Smooth muscle cell (in vitro differentiated cells): Measurements from ENCODE around the gene RBMXL3. TPM values are rescaled to one million over a fixed set of nuclear protein-coding genes. Genes with fewer than 3 reads are reported as not detected.

Source experiments
- DNase-seq: peaks from one replicate; lab custom pipeline; 2025; ENCODE audit not compliant: unreplicated experiment; lab: John Stamatoyannopoulos, UW
- H2AFZ ChIP-seq: fragments of 200-600 bp; sonication (generic); 2 replicates; pipeline ENCODE4 v1.6.0; 2016; ENCODE audit warnings: antibody characterized with exemption, low read depth, mild to moderate bottlenecking
- H3F3A ChIP-seq: fragments of 200-600 bp; sonication (generic); 2 replicates; pipeline ENCODE4 v1.6.0; 2017; ENCODE audit warnings: antibody characterized with exemption, low read depth
- H3K27ac ChIP-seq: fragments of 200-600 bp; sonication (generic); 2 replicates; pipeline ENCODE4 v1.5.1; 2016; ENCODE audit warnings: low read depth, mild to moderate bottlenecking
- H3K27me3 ChIP-seq: fragments of 200-600 bp; sonication (generic); 2 replicates; pipeline ENCODE4 v1.6.1; 2016; ENCODE audit warnings: low read depth, mild to moderate bottlenecking
- H3K36me3 ChIP-seq: fragments of 200-600 bp; sonication (generic); 2 replicates; pipeline ENCODE4 v1.5.1; 2016; ENCODE audit warnings: low read depth
- H3K4me1 ChIP-seq: fragments of 200-600 bp; sonication (generic); 2 replicates; pipeline ENCODE4 v1.5.1; 2016; ENCODE audit warnings: low read depth
- H3K4me2 ChIP-seq: fragments of 200-600 bp; sonication (generic); 2 replicates; pipeline ENCODE4 v1.6.0; 2016; ENCODE audit warnings: mild to moderate bottlenecking
- H3K4me3 ChIP-seq: fragments of 200-600 bp; sonication (generic); 2 replicates; pipeline ENCODE4 v1.5.1; 2016; ENCODE audit warnings: mild to moderate bottlenecking
- H3K79me2 ChIP-seq: fragments of 200-600 bp; sonication (generic); 2 replicates; pipeline ENCODE4 v1.6.0; 2016; ENCODE audit warnings: low read depth, mild to moderate bottlenecking
- H3K9ac ChIP-seq: fragments of 200-600 bp; sonication (generic); 2 replicates; pipeline ENCODE4 v1.6.0; 2016; ENCODE audit warnings: low read depth
- H3K9me3 ChIP-seq: fragments of 200-600 bp; sonication (generic); replicated peaks from 2 replicates; pipeline ENCODE4 v1.5.1; 2016; ENCODE audit warnings: low read depth
- H4K20me1 ChIP-seq: fragments of 200-600 bp; sonication (generic); 2 replicates; pipeline ENCODE4 v1.6.0; 2016; ENCODE audit warnings: low read depth
- WGBS: methylation state at CpG from one replicate; pipeline ENCODE4 v1.1.7; 2016; ENCODE audit warnings: low lambda C conversion rate; 5-methylcytosine and 5-hydroxymethylcytosine counted together
- polyA plus RNA-seq: library from polyadenylated mRNA; unstranded; fragments of >200 nt; fragmentation: Nextera tagmentation; extraction: Ambion mirVana; gene quantifications from 2 replicates; pipeline ENCODE4 v1.2.1, GENCODE V29; 2016
- total RNA-seq: library from RNA; depleted of rRNA; stranded (reverse); fragments of >200 nt; gene quantifications from 2 replicates; pipeline ENCODE4 v1.2.3, GENCODE V29; 2014
- TF ChIP-seq, protein P1 (sequence below): fragments of 200-600 bp; sonication (generic); IDR thresholded peaks from 2 replicates; pipeline ENCODE4 v1.5.1; 2017; ENCODE audit warnings: borderline replicate concordance, mild to moderate bottlenecking, antibody characterized with exemption; ENCODE audit not compliant: insufficient read depth, poor library complexity, severe bottlenecking

RBMXL3 gene
- total and polyA plus RNA-seq, 2 experiments from 2014 or later: not detected

DNA sequence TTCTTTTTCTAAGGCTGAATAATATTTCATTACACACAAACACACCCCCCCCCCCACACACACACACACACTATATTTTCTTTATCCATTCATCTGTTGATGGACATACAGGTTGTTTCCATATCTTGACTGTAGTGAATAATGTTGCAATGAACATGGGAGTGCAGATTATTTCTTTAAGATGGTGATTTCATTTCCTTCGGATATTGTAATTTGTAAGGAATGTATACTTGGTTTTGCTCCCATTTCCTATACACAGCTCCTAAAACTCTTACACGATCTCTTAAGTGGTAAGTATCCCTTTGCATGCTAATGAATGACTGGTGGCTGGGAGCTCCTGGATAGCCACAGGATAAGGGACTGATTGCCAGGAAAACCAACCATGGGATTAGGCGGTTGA is 14.7 kb upstream of the RBMXL3 start:
- Histone ChIP-seq H3K4me1 (no peaks in the 10 kb centered on the region), H2AFZ (no peak overlapping the region), H3K79me2 (no peaks in the 10 kb centered on the region), H3K27me3 (no peaks in the 10 kb centered on the region), H3K36me3 (no peaks in the 10 kb centered on the region), H3K27ac (no peak overlapping the region), H3K9ac (no peak overlapping the region), H4K20me1 (no peaks in the 10 kb centered on the region), H3K9me3 (no peaks in the 10 kb centered on the region), H3K4me3 (no peak overlapping the region), H3K4me2 (no peak overlapping the region), H3F3A (no peaks in the 10 kb centered on the region)
- 87% methylated on average over 3 of the region's 3 CpGs for WGBS
- TF ChIP-seq, protein P1, sequence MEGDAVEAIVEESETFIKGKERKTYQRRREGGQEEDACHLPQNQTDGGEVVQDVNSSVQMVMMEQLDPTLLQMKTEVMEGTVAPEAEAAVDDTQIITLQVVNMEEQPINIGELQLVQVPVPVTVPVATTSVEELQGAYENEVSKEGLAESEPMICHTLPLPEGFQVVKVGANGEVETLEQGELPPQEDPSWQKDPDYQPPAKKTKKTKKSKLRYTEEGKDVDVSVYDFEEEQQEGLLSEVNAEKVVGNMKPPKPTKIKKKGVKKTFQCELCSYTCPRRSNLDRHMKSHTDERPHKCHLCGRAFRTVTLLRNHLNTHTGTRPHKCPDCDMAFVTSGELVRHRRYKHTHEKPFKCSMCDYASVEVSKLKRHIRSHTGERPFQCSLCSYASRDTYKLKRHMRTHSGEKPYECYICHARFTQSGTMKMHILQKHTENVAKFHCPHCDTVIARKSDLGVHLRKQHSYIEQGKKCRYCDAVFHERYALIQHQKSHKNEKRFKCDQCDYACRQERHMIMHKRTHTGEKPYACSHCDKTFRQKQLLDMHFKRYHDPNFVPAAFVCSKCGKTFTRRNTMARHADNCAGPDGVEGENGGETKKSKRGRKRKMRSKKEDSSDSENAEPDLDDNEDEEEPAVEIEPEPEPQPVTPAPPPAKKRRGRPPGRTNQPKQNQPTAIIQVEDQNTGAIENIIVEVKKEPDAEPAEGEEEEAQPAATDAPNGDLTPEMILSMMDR: no peak
- DNase-seq: no peak

DNA sequence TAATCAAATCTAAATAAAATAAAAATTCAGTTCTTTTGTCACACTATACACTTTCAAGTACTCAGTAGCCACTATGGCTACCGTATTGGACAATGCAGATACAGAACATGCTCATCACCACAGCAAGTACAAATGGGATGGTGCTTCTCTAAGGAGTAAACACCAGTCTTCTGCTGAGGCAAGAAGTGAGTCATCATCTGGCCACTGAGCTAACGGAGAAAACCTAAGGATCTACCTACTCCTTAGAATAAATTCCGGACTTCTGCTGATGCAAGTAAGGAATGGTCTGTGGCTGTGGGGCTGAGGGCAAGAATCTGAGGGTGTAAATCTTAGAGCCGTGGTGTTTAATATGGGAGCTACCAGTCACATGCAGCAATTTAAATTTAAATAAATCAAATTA is 11.3 kb upstream of the RBMXL3 start:
- Histone ChIP-seq H3K4me3 (no peak overlapping the region), H3K27ac (no peak overlapping the region), H3K27me3 (no peaks in the 10 kb centered on the region), H3F3A (no peaks in the 10 kb centered on the region), H3K79me2 (no peaks in the 10 kb centered on the region), H4K20me1 (no peaks in the 10 kb centered on the region), H3K4me1 (no peaks in the 10 kb centered on the region), H3K36me3 (no peaks in the 10 kb centered on the region), H2AFZ (no peak overlapping the region), H3K4me2 (no peak overlapping the region), H3K9ac (no peak overlapping the region), H3K9me3 (no peaks in the 10 kb centered on the region)
- WGBS: 76% methylated on average over 4 of the region's 4 CpGs
- DNase-seq: no peak
- TF ChIP-seq, protein P1: no peak

- no peak overlapping the region for H3K9ac ChIP-seq
These were observed 10.7 kb upstream of the RBMXL3 start for GRCh38 chrX:115178473-115178872.

DNA sequence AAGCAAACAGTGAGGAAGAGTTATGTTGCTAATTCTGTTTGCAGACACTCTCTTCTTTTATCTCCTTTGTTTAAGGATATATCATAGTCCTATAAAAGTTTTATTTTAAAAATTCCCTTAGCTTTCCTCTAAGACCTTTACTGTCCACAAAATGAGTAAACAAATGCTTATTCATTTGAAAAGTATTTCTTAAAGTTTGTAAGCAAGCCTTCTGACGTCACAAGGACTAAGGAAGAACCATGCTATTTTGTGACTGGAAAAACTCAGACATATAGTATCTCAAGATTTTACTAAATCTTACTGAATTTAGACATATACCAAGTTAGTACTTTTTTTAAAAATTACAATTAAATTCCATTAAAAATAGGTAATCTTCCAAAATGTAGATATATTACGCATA is 5.2 kb upstream of the RBMXL3 start:
- Histone ChIP-seq H3F3A (no peaks in the 10 kb centered on the region), H3K27me3 (no peaks in the 10 kb centered on the region), H3K36me3 (no peaks in the 10 kb centered on the region), H3K79me2 (peaks cover under 1% of the 10 kb centered on the region), H2AFZ (no peak overlapping the region), H4K20me1 (no peaks in the 10 kb centered on the region), H3K4me3 (no peak overlapping the region), H3K9ac (no peak overlapping the region), H3K27ac (peak overlapping the region; percentile 33), H3K4me1 (no peaks in the 10 kb centered on the region), H3K4me2 (peak overlapping the region; percentile 34), H3K9me3 (no peaks in the 10 kb centered on the region)
- no peak for DNase-seq
- TF ChIP-seq, protein P1: no peak
- WGBS: 59% methylated on average over 2 of the region's 2 CpGs

More at GRCh38 chrX:115178473-115178872, 10.7 kb upstream of the RBMXL3 start:
- no peaks in the 10 kb centered on the region for H3F3A ChIP-seq
- no peaks in the 10 kb centered on the region for H3K27me3 ChIP-seq
- no peaks in the 10 kb centered on the region for H3K4me1 ChIP-seq
- H3K79me2 ChIP-seq: no peaks in the 10 kb centered on the region
- no peaks in the 10 kb centered on the region for H3K36me3 ChIP-seq
- no peak for DNase-seq
- no peak overlapping the region for H3K27ac ChIP-seq
- no peaks in the 10 kb centered on the region for H3K9me3 ChIP-seq
- H3K4me2 ChIP-seq: no peak overlapping the region
- 39% methylated on average over 1 of the region's 1 CpG for WGBS
- TF ChIP-seq, protein P1: no peak
- no peaks in the 10 kb centered on the region for H4K20me1 ChIP-seq
- no peak overlapping the region for H3K4me3 ChIP-seq
- H2AFZ ChIP-seq: no peak overlapping the region
